ENCODE results near the gene PXT1. TPM values are rescaled to one million over a fixed set of nuclear protein-coding genes. Genes with fewer than 3 reads are reported as not detected.

The PXT1 gene
- polyA plus RNA-seq, 1 donor (not counting 4 experiments of a cell fraction or from before 2014, with no cell fraction given): 0.08 TPM

GRCh38 chr6:36357872-36358225 is 84.8 kb downstream of the PXT1 start:
- dilution Hi-C loops (cut with MboI; ENCODE audit: extremely low pct_ligation_motif_present, low sequenced_read_pairs): no loop called here
- no peak overlapping the region for H3K27ac ChIP-seq (ENCODE audit: control insufficient read depth, insufficient read depth, low read length)
- no peak for DNase-seq (ENCODE audit: low read depth, low spot score)

GRCh38 chr6:36355819-36356218 is 86.8 kb downstream of the PXT1 start:
- no peak overlapping the region for H3K27ac ChIP-seq (ENCODE audit: control insufficient read depth, insufficient read depth, low read length)
- dilution Hi-C loops (cut with MboI; ENCODE audit: extremely low pct_ligation_motif_present, low sequenced_read_pairs): no loop called here
- H3K4me1 ChIP-seq (ENCODE audit: control insufficient read depth, extremely low read depth, insufficient read depth, low read length): no peaks in the 10 kb centered on the region
- H3K27me3 ChIP-seq (ENCODE audit: control insufficient read depth, extremely low read depth, insufficient read depth, low read length): no peaks in the 10 kb centered on the region
- H3K4me2 ChIP-seq (ENCODE audit: control insufficient read depth, extremely low read depth, insufficient read depth, low read depth, low read length): no peak overlapping the region
- no peaks in the 10 kb centered on the region for H3K9me1 ChIP-seq (ENCODE audit: control insufficient read depth, extremely low read depth, insufficient read depth, low read length)
- FAIRE-seq: no peak
- no peaks in the 10 kb centered on the region for H4K20me1 ChIP-seq (ENCODE audit: control insufficient read depth, extremely low read depth, insufficient read depth, low read length)
- H3K9ac ChIP-seq (ENCODE audit: control insufficient read depth, extremely low read depth, insufficient read depth, low read length): no peak overlapping the region
- H3K79me2 ChIP-seq (ENCODE audit: control insufficient read depth, insufficient read depth, low read length): no peaks in the 10 kb centered on the region
- TF ChIP-seq CTCF (optimal IDR thresholded peaks at IDR 0.05 in 1 of 3, IDR thresholded peaks at IDR 0.05 in 1 of 3, conservative IDR thresholded peaks at IDR 0.05 in 1 of 3; ENCODE audit: extremely low read depth in 1 of 3, insufficient read depth in 2 of 3, low read length in 3 of 3): no peak
- TF ChIP-seq EZH2 (IDR thresholded peaks at IDR 0.05; ENCODE audit: low read length): no peak
- no peak overlapping the region for H2AFZ ChIP-seq (ENCODE audit: control insufficient read depth, low read length)
- H3K9me3 ChIP-seq (ENCODE audit: control insufficient read depth, low read depth, low read length): no peaks in the 10 kb centered on the region
- no peak overlapping the region for H3K4me3 ChIP-seq (ENCODE audit: control insufficient read depth in 2 of 3, extremely low read depth in 1 of 3, insufficient read depth in 2 of 3, low read depth in 1 of 3, low read length in 3 of 3)
- no peak for DNase-seq (ENCODE audit: low read depth, low spot score)
- H3K36me3 ChIP-seq (ENCODE audit: control insufficient read depth in 2 of 2, extremely low read depth in 1 of 2, insufficient read depth in 2 of 2, low read length in 2 of 2): no peaks in the 10 kb centered on the region

More at GRCh38 chr6:36357872-36358225, 84.8 kb downstream of the PXT1 start:
- FAIRE-seq: no peak
- no peak overlapping the region for H3K4me3 ChIP-seq (ENCODE audit: control insufficient read depth in 2 of 3, extremely low read depth in 1 of 3, insufficient read depth in 2 of 3, low read depth in 1 of 3, low read length in 3 of 3)
- H3K9me3 ChIP-seq (ENCODE audit: control insufficient read depth, low read depth, low read length): no peaks in the 10 kb centered on the region
- no peaks in the 10 kb centered on the region for H3K9me1 ChIP-seq (ENCODE audit: control insufficient read depth, extremely low read depth, insufficient read depth, low read length)
- no peaks in the 10 kb centered on the region for H4K20me1 ChIP-seq (ENCODE audit: control insufficient read depth, extremely low read depth, insufficient read depth, low read length)
- H3K9ac ChIP-seq (ENCODE audit: control insufficient read depth, extremely low read depth, insufficient read depth, low read length): no peak overlapping the region
- peaks cover 2% of the 10 kb centered on the region for H3K27me3 ChIP-seq (ENCODE audit: control insufficient read depth, extremely low read depth, insufficient read depth, low read length)
- H3K36me3 ChIP-seq (ENCODE audit: control insufficient read depth in 2 of 2, extremely low read depth in 1 of 2, insufficient read depth in 2 of 2, low read length in 2 of 2): no peaks in the 10 kb centered on the region
- no peaks in the 10 kb centered on the region for H3K4me1 ChIP-seq (ENCODE audit: control insufficient read depth, extremely low read depth, insufficient read depth, low read length)
- H3K79me2 ChIP-seq (ENCODE audit: control insufficient read depth, insufficient read depth, low read length): no peaks in the 10 kb centered on the region
- TF ChIP-seq CTCF (optimal IDR thresholded peaks at IDR 0.05 in 1 of 3, IDR thresholded peaks at IDR 0.05 in 1 of 3, conservative IDR thresholded peaks at IDR 0.05 in 1 of 3; ENCODE audit: extremely low read depth in 1 of 3, insufficient read depth in 2 of 3, low read length in 3 of 3): no peak
- no peak for TF ChIP-seq EZH2 (IDR thresholded peaks at IDR 0.05; ENCODE audit: low read length)
- H3K4me2 ChIP-seq (ENCODE audit: control insufficient read depth, extremely low read depth, insufficient read depth, low read depth, low read length): no peak overlapping the region
- H2AFZ ChIP-seq (ENCODE audit: control insufficient read depth, low read length): no peak overlapping the region

Data from keratinocyte (primary cell).